SIG-M5 (cell line): ENCODE data around the gene SMIM44.
"Not testable (repeated sequence)": the region's sequence is repeated elsewhere in the genome, so short reads cannot be mapped to it uniquely, and the experiment has no call there.

Experiments
- DNase-seq: peaks from one replicate; lab custom pipeline; 2025; lab: John Stamatoyannopoulos, UW

Gene SMIM44

GRCh38 chr19:3457528-3458228 lies 25.6 kb downstream of the SMIM44 start:
- no peak for DNase-seq

DNA sequence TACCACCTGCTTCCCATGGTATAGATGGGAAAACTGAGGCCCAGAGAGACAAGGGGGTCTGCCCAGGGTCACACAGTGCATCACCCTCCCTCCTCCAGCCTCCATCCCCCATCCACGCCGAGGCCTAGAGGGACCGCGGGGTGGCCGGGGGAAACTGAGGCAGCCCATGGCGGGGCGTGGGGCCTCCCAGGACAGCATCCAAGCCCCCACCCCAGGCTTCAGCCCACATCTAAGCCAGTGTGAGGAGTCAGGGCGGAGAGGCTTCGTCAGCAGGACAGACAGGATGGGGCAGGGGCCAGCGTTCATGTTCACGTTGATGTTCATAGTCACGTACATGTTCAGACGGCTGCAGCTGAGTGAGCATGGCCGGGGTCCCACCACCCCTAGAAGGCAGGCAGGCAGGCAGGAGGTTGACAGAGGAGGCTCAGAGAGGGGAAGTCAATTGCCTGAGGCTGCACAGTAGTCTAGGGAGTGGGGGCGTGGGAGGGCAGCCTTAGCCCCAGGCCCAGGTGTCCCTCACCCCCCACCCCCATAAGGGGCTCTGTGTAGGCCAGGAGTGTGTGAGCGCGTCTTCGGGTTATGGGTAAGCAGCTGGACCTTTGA lies 26.2 kb downstream of the SMIM44 start:
- no peak for DNase-seq

- DNase-seq = no peak
Observed at GRCh38 chr19:3455960-3456601, 27.2 kb downstream of the SMIM44 start.

GRCh38 chr19:3455393-3455955 lies 27.8 kb downstream of the SMIM44 start:
- no peak for DNase-seq

GRCh38 chr19:3454656-3455392 lies 28.4 kb downstream of the SMIM44 start:
- no peak for DNase-seq

DNA sequence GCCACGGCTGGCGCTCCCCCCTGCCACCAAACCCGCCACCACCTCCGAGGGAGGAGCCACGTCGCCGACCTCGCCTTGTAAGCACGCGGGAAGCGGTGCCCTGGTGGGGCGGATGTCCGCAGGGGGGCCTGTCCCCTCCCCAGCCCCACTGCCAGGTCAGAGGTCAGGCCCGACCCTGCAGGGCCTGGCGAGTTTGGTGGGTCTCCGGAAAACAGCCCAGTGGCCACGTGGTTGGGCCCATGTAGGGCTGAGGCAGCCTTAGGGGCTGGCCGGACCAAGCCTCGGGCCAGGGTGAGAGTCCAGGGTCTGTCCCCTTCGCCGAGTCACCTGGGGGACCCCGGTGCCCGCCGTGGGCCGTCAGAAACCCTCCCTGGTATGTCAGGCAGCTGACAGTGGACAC lies 29.4 kb downstream of the SMIM44 start:
- DNase-seq = no peak

GRCh38 chr19:3452942-3453214 lies 30.4 kb downstream of the SMIM44 start:
- not testable (repeated sequence) for DNase-seq

DNA sequence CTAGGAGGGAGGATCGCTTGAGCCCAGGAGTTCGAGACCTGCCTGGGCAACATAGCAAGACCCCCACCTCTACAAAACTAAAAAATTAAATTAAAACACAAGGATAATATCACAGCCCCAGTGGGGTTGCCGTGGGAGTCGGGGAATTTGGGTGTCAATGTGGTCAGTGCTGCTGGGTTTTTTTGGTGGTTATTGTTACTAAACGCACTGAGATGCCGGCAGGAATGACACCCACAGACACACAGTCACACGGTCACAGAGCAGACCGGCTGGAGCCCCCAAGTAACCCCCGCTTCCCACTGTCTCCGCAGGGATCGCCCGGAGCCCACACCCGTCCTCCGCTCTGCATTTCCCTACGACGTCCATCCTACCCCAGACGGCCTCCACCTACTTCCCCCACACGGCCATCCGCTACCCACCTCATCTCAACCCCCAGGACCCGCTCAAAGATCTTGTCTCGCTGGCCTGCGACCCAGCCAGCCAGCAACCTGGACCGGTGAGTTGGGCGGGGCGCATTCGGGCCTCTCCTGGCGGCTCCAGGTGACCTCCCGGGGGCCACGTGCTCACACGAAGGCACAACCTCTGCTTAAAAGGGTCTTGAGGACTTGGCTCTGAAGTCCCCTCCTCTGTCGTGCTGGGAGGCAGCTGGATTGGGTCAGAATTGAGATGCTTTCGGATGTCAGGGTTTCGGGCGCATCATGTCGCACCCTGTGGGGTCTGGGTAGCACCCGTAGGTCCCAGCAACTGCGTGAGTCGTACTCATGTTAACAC lies 30.9 kb downstream of the SMIM44 start:
- DNase-seq = no peak

DNA sequence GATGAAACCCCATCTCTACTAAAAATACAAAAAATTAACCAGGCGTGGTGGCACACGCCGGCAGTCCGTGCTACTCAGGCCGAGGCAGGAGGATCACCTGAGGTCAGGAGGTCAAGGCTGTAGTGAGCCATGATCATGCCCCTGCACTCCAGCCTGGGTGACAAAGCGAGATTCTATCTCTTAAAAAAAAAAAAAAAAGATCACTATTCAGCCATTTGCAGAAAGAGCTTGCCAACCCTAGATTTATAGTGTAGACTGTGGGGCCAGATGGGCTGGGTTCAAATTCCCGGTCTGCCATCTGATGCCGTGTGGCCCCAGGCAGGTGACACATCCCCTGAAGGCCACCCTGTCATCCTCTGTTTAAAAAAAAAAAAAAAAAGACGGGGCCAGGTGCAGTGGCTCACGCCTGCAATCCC lies 31.8 kb downstream of the SMIM44 start:
- no peak for DNase-seq

DNA sequence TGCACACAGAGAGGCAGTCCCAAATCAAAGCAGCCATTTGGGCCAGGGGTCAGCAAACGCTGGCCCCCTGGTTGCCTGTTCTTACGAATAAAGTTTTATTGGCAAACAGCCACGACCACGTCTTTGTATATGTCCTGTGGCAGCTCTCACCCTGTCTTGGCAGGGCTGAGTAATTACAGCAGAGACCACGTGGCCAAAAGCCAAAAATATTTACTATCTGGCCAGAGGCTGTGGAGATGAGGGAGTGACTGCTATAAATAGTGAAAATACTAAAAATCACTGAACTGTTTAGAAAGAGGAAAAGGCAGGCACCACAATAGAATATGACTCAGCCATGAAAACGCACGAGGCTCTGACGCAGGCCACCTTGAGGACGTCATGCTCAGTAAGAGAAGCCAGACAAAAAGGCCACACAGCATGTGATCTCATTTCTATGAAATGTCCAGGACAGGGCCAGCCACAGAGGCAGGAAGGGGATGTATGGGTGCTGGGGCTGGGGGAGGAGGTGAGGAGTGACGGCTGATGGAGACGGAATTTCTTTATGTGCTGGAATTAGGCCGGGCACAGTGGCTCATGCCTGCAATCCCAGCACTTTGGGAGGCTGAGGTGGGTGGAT lies 32.3 kb downstream of the SMIM44 start:
- DNase-seq = peak; percentile 26

DNA sequence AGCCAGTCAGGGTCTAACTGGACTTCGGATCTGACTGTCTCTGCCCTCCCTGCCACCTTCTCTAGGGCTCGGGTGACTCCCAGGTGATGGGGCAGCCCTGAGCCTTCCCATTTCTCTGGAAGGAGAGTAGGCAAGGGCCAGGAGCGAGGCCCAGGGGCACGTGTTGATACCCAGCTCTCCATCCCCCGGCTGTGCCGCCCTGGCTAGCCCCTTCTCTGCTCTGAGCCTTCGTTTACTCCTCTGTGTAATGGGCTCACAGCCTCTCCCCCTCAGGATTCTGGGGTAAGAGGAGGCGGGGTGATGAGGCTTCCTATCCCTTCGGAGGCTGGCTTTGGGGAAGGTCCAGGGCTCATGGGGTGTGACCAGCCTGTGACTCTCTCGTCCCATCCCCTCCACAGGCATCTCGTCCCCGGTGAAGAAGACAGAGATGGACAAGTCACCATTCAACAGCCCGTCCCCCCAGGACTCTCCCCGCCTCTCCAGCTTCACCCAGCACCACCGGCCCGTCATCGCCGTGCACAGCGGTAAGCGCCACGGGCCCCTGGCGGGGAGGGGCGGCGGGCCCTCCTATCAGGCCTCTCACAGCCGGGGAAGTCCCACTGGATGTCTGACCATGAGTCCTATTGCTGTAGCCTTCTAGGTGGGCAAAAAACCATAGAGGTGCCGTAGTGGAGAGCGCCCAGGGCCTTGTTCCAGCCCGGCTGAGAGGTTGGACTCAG lies 34.5 kb downstream of the SMIM44 start:
- no peak for DNase-seq

DNA sequence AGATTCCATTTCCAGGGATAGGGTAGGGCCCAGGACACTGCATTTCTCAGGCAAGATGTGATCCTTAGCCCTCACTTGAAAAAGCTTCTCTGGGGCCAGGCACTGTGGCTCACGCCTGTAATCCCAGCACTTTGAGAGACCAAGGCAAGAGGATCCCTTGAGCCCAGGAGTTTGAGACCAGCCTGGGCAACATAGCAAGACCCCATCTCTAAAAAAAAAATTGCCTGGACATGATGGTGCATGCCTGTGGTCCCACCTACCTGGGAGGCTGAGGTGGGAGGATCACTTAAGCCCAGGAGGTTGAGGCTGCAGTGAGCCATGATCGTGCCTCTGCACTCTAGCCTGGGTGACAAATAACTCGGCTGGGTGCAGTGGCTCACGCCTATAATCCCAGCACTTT lies 36.6 kb downstream of the SMIM44 start:
- DNase-seq = not testable (repeated sequence)

GRCh38 chr19:3444695-3445234 lies 38.5 kb downstream of the SMIM44 start:
- DNase-seq = no peak

- no peak for DNase-seq
Observed at GRCh38 chr19:3443840-3444694, 39.2 kb downstream of the SMIM44 start.

- DNase-seq = no peak
Observed at GRCh38 chr19:3442487-3443071, 40.7 kb downstream of the SMIM44 start.

GRCh38 chr19:3441986-3442329 lies 41.3 kb downstream of the SMIM44 start:
- no peak for DNase-seq

DNA sequence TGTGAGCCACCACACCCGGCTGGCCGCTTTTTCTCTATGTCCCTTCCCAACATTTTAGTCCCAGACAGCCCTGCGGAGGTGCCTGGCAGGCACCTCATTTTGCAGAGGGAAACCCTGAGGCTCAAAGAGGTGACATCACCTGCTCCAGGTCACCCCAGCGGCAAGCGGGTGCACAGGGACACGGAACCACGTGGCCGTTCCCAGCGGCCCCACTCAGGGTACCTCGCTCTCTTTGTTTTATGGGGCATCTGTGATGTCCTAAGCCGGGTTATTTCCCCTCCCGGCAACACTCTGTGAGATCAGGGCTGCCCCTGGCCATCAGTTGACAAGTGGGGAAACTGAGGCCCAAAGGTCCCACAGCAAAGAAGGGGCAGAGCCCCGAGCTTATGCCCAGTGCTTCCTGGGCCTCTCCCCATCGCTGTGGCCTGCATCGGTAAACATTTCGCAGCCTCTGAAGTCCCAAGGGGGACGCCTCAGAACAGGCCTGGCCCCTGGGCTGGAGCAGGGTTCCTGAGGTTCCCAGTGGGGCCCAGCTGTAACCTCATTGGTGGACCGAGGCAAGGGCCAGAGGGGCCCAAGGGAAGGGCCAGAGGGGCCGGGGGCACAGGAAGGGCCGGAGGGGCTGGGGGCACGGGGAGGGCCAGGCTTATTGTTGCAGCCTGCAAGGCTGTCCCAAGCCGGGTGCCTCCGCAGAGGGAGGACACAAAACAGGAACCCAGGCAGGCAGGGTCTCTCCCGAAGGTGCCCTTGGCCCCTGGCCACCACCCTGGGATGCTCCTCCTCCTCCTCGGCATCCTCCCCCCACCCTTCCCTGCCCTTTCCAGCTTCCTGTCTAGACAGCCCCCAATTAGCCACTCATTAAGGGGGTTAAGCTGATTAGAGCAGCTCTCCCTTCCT lies 41.9 kb downstream of the SMIM44 start:
- no peak for DNase-seq

GRCh38 chr19:3440082-3440481 lies 43.2 kb downstream of the SMIM44 start:
- no peak for DNase-seq
